GM08714 (cell line): ENCODE results near the gene HES5.

Experiments
- H3K4me3 ChIP-seq: fragments of 200-500 bp; sonication (Bioruptor generic); 2 replicates; pipeline ENCODE4 v1.5.1; 2014; ENCODE audit warnings: mild to moderate bottlenecking, low read length, inconsistent platforms
- ZNF274 ChIP-seq: IDR thresholded peaks from 2 replicates; pipeline ENCODE4 v1.6.1; 2012; ENCODE audit warnings: mild to moderate bottlenecking, low read depth, low read length

Gene HES5

DNA sequence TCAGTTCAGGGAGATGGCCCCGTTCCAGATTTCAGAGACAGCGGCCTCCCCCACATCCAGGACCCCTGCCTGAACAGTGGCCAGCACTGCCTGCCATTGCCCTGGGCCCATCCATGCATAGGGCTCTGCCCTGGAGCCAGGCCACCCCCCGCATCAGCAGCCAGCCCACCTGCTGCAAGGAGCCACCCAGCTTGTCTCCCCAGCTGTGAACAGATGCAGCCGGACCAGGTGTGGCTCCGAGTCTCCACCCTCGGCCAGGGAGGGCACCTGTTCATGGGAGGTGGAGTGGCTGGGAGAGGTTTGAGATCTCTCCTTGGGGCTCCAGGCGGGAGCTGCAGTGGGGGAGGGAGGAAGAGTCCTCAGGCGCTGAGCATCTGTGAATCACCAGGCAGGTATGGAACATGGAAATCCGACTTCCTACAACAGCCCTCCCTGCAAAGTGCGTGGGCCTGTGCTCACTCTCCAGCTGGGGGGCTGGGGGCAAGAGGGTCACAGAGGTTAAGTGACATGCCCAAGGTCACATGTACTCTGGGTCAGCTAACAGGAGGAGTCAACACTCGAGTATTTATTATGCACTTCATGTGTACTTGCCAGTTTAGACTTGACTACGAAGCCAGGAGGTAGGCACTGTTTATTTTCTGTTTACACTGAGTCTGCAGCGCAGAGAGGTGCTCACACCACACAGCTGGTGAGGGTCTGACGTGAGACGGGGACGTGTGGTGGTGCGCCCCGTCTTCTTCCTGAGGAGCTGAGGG, 4.8 kb upstream of the HES5 start:
- no peak for TF ChIP-seq ZNF274
- H3K4me3 ChIP-seq = no peak overlapping the region

DNA sequence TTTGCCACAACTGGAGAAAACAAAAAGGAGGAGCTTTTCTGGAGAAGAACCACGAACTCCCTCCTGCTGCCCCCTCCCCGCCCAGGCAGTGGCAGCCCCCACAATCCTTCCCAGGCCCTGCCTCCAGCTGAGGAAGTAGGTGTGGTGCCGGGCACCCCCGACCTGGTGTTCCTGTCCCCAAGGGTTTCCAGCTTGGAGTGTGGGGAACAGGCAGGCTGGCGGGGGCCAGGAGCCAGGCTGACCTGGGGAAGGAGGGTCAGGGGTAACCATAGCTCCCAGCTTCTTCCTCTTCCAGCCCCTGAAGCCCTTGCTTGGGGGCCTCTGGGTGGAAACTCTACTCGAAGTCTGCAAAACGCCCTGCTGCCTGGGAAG, 4.2 kb upstream of the HES5 start:
- H3K4me3 ChIP-seq = no peak overlapping the region
- no peak for TF ChIP-seq ZNF274

DNA sequence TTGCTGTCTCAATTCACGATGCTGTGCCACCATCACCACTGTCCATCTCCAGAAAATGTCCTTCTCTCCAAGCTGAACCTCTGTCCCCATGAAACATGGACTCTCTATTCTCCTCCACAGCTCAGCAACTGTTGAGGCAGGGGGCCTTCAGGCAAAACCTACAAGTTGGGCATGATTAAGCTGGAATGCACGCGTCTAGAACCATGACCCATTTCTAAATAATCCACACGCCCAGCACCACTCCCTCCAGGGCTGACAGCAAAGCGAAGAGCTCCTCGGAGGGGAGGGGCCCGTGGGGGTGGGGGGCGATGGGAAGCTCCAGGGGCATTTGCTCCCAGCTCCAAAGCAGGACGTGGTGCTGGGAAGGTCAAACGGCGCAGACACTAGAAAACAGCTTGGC, 3.3 kb upstream of the HES5 start:
- H3K4me3 ChIP-seq = no peak overlapping the region
- TF ChIP-seq ZNF274 = no peak

DNA sequence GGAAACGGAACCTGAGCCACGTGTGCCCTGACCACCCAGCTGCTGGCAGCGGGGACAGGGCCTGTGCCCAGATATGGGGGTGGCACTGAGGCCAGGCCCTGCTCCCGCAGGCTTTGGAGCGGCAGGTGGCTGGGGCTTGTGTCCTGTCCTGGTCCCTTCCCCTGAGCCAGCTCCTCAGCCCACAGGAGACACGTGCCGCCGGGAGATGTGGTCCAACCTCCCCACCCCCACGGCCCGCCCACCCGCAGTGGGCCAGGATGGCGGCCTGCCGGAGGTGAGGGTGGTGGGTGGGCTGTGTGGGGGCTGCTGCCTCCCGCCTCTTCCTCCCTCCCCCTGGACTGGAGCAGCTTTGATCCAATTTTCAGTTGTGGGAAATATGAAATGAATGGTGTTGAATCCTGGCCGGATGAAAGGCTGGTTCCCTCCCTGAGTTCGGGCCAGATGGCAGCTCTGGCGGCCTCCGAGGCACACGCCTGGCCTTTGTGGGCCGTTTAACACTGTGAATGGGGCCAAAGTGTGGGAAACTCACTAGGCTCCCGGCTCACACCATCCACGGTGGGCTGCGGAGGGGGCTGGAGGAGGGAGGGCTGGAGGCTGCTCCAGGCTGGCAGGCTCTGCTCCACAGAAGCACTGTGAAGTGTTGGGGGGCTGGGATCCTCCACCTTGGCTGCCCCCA, 2.6 kb upstream of the HES5 start:
- TF ChIP-seq ZNF274 = no peak
- H3K4me3 ChIP-seq = no peak overlapping the region

DNA sequence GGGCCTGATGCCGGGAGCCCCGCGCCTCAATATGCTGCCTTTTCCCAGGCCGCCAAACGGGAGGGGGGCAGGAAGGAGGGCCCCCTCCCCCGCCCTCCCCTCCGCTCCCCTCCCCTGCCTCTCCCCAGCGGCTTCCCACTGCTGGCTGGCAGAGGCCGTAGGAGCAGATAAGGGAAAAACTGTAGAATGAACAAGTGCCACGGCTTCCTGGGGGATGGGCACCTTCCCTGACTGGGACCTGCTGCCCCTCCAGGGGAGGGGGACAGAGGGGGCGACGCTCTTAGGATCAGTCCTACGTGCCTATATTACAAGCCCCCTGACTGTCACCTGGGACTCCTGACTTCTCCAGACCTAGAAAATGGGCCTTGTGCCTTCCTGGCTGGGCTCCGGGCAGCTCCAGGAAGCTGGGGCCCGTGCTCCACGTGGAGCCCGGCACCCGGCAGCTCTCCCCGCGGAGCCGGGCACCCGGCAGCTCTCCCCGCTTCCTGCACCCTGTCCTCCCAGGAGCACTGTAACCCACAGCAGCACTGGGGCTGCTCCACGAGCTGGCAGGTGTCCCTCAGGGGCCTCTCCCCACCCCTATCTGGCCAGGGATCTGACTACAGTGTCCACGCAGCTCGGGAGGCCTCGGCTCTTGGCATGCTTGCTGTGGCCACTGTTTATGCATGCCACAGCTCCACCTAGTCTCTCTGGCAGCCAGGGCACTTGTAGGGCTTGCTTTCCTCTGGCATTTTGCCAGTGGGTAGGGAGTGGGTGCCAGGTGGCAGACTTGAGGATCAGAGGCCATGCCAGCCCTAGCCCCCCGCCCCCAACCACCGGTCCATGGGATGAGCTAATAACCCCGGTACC, 674 bp upstream of the HES5 start:
- no peak for TF ChIP-seq ZNF274
- H3K4me3 ChIP-seq = no peak overlapping the region; the same call in 1 of the 2 replicates

DNA sequence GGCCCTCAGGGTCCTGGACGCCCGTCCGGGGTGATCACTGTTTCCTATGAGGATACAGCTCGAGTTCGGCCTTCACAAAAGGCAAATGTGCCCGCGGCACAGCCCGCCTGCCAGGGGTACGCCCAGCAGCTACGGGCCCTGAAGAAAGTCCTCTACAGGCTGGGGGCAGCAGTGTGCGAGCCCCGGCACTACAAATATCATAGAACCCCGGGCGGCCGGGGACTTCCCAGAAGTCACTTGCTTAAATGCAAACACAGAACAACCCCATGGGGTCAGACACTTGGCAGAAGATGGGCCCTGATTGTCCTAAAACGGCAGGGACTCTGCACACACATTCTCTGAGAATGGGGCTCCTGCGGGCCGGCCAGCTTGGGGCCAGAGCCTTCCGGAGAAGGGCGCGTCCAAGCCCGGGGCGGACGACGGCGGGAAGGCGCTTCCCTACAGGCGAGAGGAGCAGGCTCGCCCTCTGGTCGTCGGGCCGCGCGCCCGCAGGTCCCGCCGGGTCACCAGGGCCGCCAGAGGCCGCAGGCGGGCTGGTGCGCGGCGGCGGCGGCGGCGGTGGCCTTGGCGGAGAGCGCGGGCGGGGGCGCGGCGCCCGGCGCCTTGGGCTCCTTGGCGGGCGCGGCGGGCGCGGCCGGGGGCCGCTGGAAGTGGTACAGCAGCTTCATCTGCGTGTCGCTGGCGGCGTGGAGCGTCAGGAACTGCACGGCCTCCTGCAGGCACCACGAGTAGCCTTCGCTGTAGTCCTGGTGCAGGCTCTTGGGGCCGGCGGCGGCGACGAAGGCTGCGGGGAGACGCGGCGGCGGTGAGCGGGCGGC, 888 bp downstream of the HES5 start:
- H3K4me3 ChIP-seq = no peak overlapping the region; the same call in 1 of the 2 replicates
- TF ChIP-seq ZNF274 = no peak

DNA sequence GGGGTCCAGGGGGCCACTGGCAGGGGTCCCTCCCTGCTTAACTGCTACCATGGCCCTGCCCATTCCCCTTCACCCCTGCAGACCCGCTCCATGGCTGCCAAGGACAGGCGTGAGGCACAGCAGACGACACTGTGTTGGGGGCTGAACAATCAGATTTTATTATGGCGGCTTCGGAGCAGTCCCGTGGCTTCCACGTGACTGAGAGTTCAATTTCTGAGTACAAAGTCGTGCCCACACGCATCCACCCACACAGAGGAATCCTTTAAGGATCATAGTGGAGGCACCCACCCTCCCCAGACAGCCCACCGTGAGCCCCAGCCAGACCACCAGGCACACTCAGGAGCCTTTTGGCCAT, 1.5 kb downstream of the HES5 start:
- TF ChIP-seq ZNF274 = no peak
- H3K4me3 ChIP-seq = no peak overlapping the region

DNA sequence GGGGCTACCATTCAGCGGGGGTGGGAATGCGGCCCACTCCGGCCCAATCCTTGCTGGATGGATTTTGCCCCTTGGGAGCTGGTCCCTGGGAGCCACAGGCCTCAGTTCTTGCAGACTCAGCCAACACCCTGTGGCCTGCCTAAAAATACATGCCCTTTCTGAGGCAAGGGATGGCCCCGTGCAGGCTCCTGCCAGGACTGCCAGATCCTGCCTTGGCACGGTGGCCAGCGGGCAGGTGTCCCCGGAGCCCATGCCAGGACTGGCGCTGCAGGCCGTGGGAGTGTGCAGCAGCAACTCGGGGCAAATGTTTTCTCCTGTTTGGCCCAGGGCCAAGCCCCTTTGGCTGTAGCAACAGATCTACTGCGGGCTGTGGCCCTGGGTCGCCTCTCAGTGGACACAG, 2.0 kb downstream of the HES5 start:
- H3K4me3 ChIP-seq = no peak overlapping the region
- TF ChIP-seq ZNF274 = no peak

DNA sequence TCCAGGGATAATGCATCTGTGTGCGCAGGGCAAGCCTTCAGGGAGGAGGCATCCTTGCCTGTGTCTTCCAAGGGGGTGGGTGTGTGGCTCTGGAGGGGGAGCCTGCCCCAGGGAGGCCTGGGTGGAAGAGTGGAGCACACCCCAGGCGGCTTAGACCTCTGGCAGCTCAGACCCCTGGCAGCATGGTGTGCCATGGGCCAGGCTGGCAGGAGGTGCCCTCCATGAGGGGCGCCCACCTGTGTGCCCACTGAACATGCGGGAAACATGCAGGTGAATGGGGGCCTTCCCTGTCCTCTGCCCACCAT, 2.6 kb downstream of the HES5 start:
- no peak for TF ChIP-seq ZNF274
- H3K4me3 ChIP-seq = no peak overlapping the region

DNA sequence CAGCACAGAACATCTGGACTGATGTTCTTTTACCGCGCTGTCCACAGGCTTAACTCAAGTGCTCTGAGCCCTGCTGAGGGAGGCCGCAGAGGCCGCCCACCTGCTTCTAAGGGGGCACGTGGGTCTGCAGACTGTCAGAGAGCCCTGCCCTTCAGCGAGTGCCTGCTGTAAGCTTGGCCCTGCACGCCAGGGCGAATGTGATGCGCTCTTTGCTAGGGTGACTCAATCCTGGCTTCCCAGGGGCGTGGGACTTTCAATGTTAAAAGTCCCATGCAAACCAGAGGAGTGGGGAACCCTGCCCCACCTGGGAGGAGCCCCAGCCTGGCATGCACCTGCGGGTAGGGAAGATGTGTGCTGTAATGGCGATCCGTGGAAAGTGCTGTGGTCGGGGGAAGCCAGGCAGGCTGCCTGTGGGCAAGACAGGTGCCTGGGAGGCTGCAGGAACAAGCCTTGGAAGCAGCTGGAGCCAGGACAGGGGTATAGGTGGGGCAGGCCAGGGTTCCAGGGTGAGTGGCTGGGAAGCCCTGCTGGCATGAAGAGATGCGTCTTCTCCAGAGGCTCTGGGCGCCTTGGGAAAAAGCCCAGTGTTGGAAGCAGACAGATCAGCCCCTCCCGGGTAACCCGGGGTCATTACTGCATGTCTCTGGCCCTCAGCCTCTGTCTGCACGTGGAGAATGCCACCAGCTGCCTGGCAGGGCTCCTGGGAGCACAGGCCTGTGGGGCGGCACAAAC, 3.1 kb downstream of the HES5 start:
- TF ChIP-seq ZNF274 = no peak
- no peak overlapping the region; the same call in 1 of the 2 replicates for H3K4me3 ChIP-seq

DNA sequence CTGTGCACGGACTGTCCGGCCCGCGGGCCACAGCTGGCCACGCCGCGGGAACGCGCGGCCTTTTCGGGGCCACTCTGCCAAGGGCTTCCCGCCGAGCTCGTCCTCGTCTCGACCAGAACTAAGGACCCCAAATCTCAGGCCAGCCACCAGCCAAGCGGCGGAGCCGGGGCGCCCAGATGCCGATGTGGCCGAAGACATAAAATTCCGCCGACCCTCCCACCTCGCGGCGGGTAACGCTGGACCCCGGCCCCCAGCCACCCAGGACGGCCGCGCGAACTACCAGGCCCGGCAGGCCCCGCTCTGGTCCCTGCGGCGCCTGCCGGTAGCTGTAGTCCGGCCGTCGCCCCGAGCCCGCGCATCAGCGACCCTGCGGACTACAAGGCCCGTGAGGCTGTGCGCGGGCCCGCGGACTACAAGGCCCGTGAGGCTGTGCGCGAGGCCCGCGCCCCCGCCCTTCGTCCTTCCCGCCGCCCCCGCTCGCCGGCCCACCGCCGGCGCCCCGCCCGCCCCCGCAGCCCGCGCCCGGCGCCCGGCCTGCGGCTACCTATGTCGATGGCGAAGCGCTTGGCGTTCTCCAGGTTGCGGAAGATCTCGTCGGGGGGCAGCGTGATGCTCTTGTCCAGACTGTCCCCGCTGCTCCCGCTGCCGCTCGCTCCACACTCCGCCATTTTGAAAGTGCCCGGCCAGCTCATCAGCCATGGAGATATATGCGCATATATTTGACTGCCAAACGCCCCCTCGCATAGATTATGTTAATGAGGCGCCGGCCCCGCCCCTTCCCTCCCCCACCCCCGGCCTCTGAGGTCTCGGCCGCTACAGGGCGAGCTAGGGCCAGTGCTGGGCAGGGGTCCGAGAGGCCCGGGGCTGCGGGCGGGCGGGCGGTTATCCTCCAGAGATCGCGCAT, 3.9 kb downstream of the HES5 start, which contains the start of gene PANK4:
PANK4 (minus strand) TSS at position 677 of the 904 bp plus-strand sequence; CDS start at position 668, 9 bp downstream.
- H3K4me3 ChIP-seq = peak within 1 kb of the TSS; percentile 84
- TF ChIP-seq ZNF274 = no peak

DNA sequence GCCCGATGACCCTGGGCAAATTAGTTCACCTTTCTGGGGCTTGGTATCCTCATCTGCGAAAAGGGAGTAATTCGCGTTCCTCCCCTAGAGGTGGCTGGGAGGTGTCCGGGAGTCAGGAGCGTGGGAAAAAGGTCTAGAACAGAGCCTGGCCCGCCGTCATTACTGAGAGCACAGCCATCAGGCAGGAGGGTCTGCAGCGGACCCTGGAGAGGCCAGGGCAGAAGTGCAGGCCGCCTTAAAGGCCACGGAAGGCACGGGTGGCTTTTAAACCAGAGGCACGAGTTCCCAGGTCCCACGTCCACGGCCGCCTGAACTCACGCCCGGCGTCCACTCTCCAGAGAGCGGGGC, 4.5 kb downstream of the HES5 start:
- no peak for TF ChIP-seq ZNF274
- H3K4me3 ChIP-seq = peak overlapping the region; percentile 84

DNA sequence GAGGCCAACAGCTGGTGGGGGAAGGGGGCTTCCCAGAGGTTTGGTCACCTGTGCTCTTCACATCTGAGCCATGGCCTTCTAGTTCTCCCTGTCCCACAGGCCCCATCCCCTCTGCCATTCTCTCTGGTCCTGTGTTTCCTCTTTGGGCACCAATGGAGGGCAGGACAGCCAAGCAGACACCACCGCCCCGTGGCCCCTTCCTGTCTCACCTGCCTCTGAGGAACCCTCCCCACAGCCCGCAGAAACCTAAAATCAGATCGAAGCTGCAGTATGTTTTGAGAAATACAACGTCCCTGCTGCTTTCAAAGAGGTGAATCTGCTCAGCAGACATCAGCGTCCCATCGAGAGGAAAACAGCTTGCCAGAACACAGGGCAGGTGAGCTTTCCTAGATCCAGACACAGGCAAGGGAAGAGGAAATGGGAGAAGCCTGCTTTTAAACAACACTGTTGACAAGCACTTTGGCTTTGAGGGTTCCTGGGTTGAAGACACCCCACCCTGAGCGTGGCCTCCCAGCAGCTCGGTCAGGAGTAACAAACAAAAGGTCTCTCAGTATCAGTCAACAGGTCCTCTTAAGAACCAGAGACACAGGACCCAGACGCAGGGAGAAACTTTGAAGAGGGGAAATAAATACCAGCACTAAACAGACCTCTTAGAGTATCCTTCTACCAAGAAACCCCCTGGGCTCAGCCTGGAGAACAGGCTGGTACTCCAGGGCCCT, 6.0 kb downstream of the HES5 start:
- TF ChIP-seq ZNF274 = no peak
- no peak overlapping the region; the same call in 1 of the 2 replicates for H3K4me3 ChIP-seq
